ENCODE measurements around the gene IL1RAPL1. TPM values are rescaled to one million over a fixed set of nuclear protein-coding genes. Genes with fewer than 3 reads are reported as not detected.
"Not testable (repeated sequence)": the region's sequence is repeated elsewhere in the genome, so short reads cannot be mapped to it uniquely, and the experiment has no call there.

The IL1RAPL1 gene
- total RNA-seq, 2 experiments from 2014 or later = not detected

- DNase-seq; CTCF ChIA-PET; H3K27ac Mint-ChIP-seq; H3K36me3 Mint-ChIP-seq (ENCODE audit: low read depth); H3K4me1 Mint-ChIP-seq; POLR2A ChIA-PET; H3K27me3 Mint-ChIP-seq; H3K4me3 Mint-ChIP-seq; H3K9me3 Mint-ChIP-seq: not testable (repeated sequence)
Measured at GRCh38 chrX:29332429-29332828, 745.2 kb downstream of the IL1RAPL1 start.

GRCh38 chrX:29333091-29333490 lies 745.8 kb downstream of the IL1RAPL1 start:
- CTCF ChIA-PET; H3K27ac Mint-ChIP-seq; H3K4me3 Mint-ChIP-seq; H3K36me3 Mint-ChIP-seq (ENCODE audit: low read depth); H3K4me1 Mint-ChIP-seq; DNase-seq; H3K9me3 Mint-ChIP-seq; POLR2A ChIA-PET; H3K27me3 Mint-ChIP-seq: not testable (repeated sequence)

- POLR2A ChIA-PET = no interaction called here
- no peaks in the 10 kb centered on the region for H3K36me3 Mint-ChIP-seq (ENCODE audit: low read depth)
- no peaks in the 10 kb centered on the region for H3K4me1 Mint-ChIP-seq
- no peak for DNase-seq
- CTCF ChIA-PET = no interaction called here
- no peak overlapping the region for H3K27ac Mint-ChIP-seq
- H3K9me3 Mint-ChIP-seq = no peaks in the 10 kb centered on the region
- H3K4me3 Mint-ChIP-seq = no peak overlapping the region
- no peaks in the 10 kb centered on the region for H3K27me3 Mint-ChIP-seq
Measured at GRCh38 chrX:29348288-29348687, 761.0 kb downstream of the IL1RAPL1 start.

GRCh38 chrX:29359276-29359675 lies 772.0 kb downstream of the IL1RAPL1 start:
- ChIA-PET POLR2A (no interaction called here), CTCF (no interaction called here)
- DNase-seq = no peak
- Mint-ChIP-seq H3K36me3 (ENCODE audit: low read depth) (no peaks in the 10 kb centered on the region), H3K4me1 (no peaks in the 10 kb centered on the region), H3K27ac (no peak overlapping the region), H3K4me3 (no peak overlapping the region), H3K27me3 (no peaks in the 10 kb centered on the region), H3K9me3 (no peaks in the 10 kb centered on the region)

GRCh38 chrX:29374765-29375164 lies 787.5 kb downstream of the IL1RAPL1 start:
- DNase-seq; POLR2A ChIA-PET; H3K36me3 Mint-ChIP-seq (ENCODE audit: low read depth); CTCF ChIA-PET; H3K27ac Mint-ChIP-seq; H3K4me1 Mint-ChIP-seq; H3K9me3 Mint-ChIP-seq; H3K4me3 Mint-ChIP-seq; H3K27me3 Mint-ChIP-seq: not testable (repeated sequence)

GRCh38 chrX:29376584-29376983 lies 789.3 kb downstream of the IL1RAPL1 start:
- no peak overlapping the region for H3K27ac Mint-ChIP-seq

GRCh38 chrX:29382811-29383210 lies 795.6 kb downstream of the IL1RAPL1 start:
- Mint-ChIP-seq H3K9me3 (no peaks in the 10 kb centered on the region), H3K27me3 (no peaks in the 10 kb centered on the region), H3K4me3 (no peak overlapping the region), H3K4me1 (no peaks in the 10 kb centered on the region), H3K36me3 (ENCODE audit: low read depth) (no peaks in the 10 kb centered on the region), H3K27ac (no peak overlapping the region)
- POLR2A ChIA-PET = no interaction called here
- CTCF ChIA-PET = no interaction called here
- DNase-seq = no peak

More at GRCh38 chrX:29376584-29376983, 789.3 kb downstream of the IL1RAPL1 start:
- DNase-seq = no peak
- CTCF ChIA-PET = no interaction called here
- POLR2A ChIA-PET = no interaction called here
- Mint-ChIP-seq H3K27me3 (no peaks in the 10 kb centered on the region), H3K9me3 (no peaks in the 10 kb centered on the region), H3K4me3 (no peak overlapping the region), H3K4me1 (no peaks in the 10 kb centered on the region), H3K36me3 (ENCODE audit: low read depth) (no peaks in the 10 kb centered on the region)

- Mint-ChIP-seq H3K36me3 (ENCODE audit: low read depth) (no peaks in the 10 kb centered on the region), H3K4me1 (no peaks in the 10 kb centered on the region), H3K4me3 (no peak overlapping the region), H3K9me3 (no peaks in the 10 kb centered on the region), H3K27me3 (no peaks in the 10 kb centered on the region), H3K27ac (no peak overlapping the region)
- ChIA-PET POLR2A (no interaction called here), CTCF (no interaction called here)
- no peak for DNase-seq
Measured at GRCh38 chrX:29388509-29388908, 801.3 kb downstream of the IL1RAPL1 start.

GRCh38 chrX:29397506-29397905 lies 810.3 kb downstream of the IL1RAPL1 start:
- no peaks in the 10 kb centered on the region for H3K27me3 Mint-ChIP-seq
- POLR2A ChIA-PET = no interaction called here
- H3K36me3 Mint-ChIP-seq (ENCODE audit: low read depth) = no peaks in the 10 kb centered on the region
- H3K4me3 Mint-ChIP-seq = no peak overlapping the region
- CTCF ChIA-PET = no interaction called here
- no peak for DNase-seq
- no peaks in the 10 kb centered on the region for H3K4me1 Mint-ChIP-seq
- no peaks in the 10 kb centered on the region for H3K9me3 Mint-ChIP-seq
- no peak overlapping the region for H3K27ac Mint-ChIP-seq

- no peak overlapping the region for H3K27ac Mint-ChIP-seq
- H3K4me1 Mint-ChIP-seq = no peaks in the 10 kb centered on the region
- H3K9me3 Mint-ChIP-seq = no peaks in the 10 kb centered on the region
- no peaks in the 10 kb centered on the region for H3K36me3 Mint-ChIP-seq (ENCODE audit: low read depth)
- ChIA-PET CTCF (no interaction called here), POLR2A (no interaction called here)
- H3K27me3 Mint-ChIP-seq = no peaks in the 10 kb centered on the region
- no peak overlapping the region for H3K4me3 Mint-ChIP-seq
- DNase-seq = no peak
Measured at GRCh38 chrX:29407357-29407756, 820.1 kb downstream of the IL1RAPL1 start.

- Mint-ChIP-seq H3K27me3 (no peaks in the 10 kb centered on the region), H3K36me3 (ENCODE audit: low read depth) (no peaks in the 10 kb centered on the region), H3K4me1 (no peaks in the 10 kb centered on the region), H3K4me3 (no peak overlapping the region), H3K9me3 (peaks cover 2% of the 10 kb centered on the region), H3K27ac (no peak overlapping the region)
- DNase-seq = no peak
- ChIA-PET POLR2A (no interaction called here), CTCF (no interaction called here)
Measured at GRCh38 chrX:29419774-29420553, 832.7 kb downstream of the IL1RAPL1 start.

- H3K4me3 Mint-ChIP-seq = no peak overlapping the region
- ChIA-PET POLR2A (no interaction called here), CTCF (no interaction called here)
- no peak overlapping the region for H3K27ac Mint-ChIP-seq
- H3K9me3 Mint-ChIP-seq = peaks cover 3% of the 10 kb centered on the region
- no peak for DNase-seq
- H3K27me3 Mint-ChIP-seq = no peaks in the 10 kb centered on the region
- no peaks in the 10 kb centered on the region for H3K4me1 Mint-ChIP-seq
- no peaks in the 10 kb centered on the region for H3K36me3 Mint-ChIP-seq (ENCODE audit: low read depth)
Measured at GRCh38 chrX:29422034-29422433, 834.8 kb downstream of the IL1RAPL1 start.

- no peaks in the 10 kb centered on the region for H3K4me1 Mint-ChIP-seq
- H3K27ac Mint-ChIP-seq = no peak overlapping the region
- CTCF ChIA-PET = no interaction called here
- no peaks in the 10 kb centered on the region for H3K27me3 Mint-ChIP-seq
- H3K9me3 Mint-ChIP-seq = no peaks in the 10 kb centered on the region
- DNase-seq = no peak
- H3K4me3 Mint-ChIP-seq = no peak overlapping the region
- H3K36me3 Mint-ChIP-seq (ENCODE audit: low read depth) = no peaks in the 10 kb centered on the region
- POLR2A ChIA-PET = no interaction called here
Measured at GRCh38 chrX:29431895-29432294, 844.6 kb downstream of the IL1RAPL1 start.

- ChIA-PET POLR2A (no interaction called here), CTCF (no interaction called here)
- no peaks in the 10 kb centered on the region for H3K27me3 Mint-ChIP-seq
- no peaks in the 10 kb centered on the region for H3K4me1 Mint-ChIP-seq
- DNase-seq = no peak
- H3K4me3 Mint-ChIP-seq = no peak overlapping the region
- no peaks in the 10 kb centered on the region for H3K36me3 Mint-ChIP-seq (ENCODE audit: low read depth)
- H3K9me3 Mint-ChIP-seq = no peaks in the 10 kb centered on the region
- no peak overlapping the region for H3K27ac Mint-ChIP-seq
Measured at GRCh38 chrX:29432534-29432933, 845.3 kb downstream of the IL1RAPL1 start.
